ACC112 (cell line): ENCODE data around the gene IMMP1L.

ENCODE experiments used
- H2AFZ ChIP-seq: fragments of 200-600 bp; sonication (generic); one replicate; pipeline ENCODE4 v1.6.0; 2017; ENCODE audit warnings: antibody characterized with exemption, low read length; ENCODE audit not compliant: unreplicated experiment
- H3K27ac ChIP-seq: fragments of 200-600 bp; sonication (generic); 2 replicates; pipeline ENCODE4 v1.5.1; 2014; ENCODE audit warnings: low read depth, mild to moderate bottlenecking, antibody characterized with exemption, low read length, moderate library complexity
- H3K27me3 ChIP-seq: fragments of 200-600 bp; sonication (generic); 2 replicates; pipeline ENCODE4 v1.6.1; 2014; ENCODE audit warnings: mild to moderate bottlenecking, antibody characterized with exemption, low read length, moderate library complexity, mixed read lengths; ENCODE audit not compliant: insufficient read depth
- H3K36me3 ChIP-seq: fragments of 200-600 bp; sonication (generic); 2 replicates; pipeline ENCODE4 v1.6.1; 2016; ENCODE audit warnings: mild to moderate bottlenecking, antibody characterized with exemption, low read length, moderate library complexity, mixed read lengths; ENCODE audit not compliant: insufficient read depth
- H3K4me1 ChIP-seq: fragments of 200-600 bp; sonication (generic); one replicate; pipeline ENCODE4 v1.6.1; 2016; ENCODE audit warnings: low read length, mixed read lengths; ENCODE audit not compliant: insufficient read depth, unreplicated experiment, control insufficient read depth
- H3K4me3 ChIP-seq: fragments of 200-600 bp; sonication (generic); 2 replicates; pipeline ENCODE4 v1.5.1; 2014; ENCODE audit warnings: mild to moderate bottlenecking, low read depth, low read length
- H3K79me2 ChIP-seq: fragments of 200-600 bp; sonication (generic); one replicate; pipeline ENCODE4 v1.6.0; 2016; ENCODE audit warnings: low read length; ENCODE audit not compliant: control insufficient read depth, unreplicated experiment, insufficient read depth

IMMP1L gene

DNA sequence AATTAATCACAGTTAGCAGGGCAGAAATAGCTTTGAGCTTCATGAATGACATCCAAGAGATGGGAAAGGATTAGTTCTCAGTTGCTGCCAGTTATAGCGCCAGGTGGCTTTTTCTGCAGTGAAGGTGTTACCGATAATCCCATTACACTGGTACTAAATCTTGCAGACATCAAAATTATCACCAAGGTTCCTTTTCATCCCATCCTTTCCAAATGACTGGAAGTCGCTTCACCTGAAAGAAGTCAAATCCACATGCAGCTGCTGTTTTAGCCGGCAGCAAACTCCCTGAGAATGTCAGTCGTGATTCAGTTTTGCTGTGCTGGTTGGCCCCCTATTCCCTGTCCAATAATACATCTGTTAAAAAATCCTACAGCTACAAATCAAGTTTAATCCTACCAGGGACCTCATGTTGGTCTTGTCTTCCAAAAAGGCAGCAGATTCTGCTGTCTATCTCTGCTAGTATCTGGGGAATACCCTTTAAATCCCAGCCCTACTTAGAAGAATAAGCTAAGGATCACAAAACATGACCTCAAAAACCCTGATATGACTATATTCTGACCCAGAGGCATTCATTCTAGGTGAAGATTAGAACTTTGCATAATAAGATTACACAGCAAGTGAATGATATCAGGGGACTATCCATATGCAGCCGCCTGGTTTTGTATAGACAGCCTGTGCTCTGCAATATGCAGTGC lies 31.7 kb downstream of the IMMP1L start:
- no peaks in the 10 kb centered on the region for H3K27me3 ChIP-seq
- peaks cover 9% of the 10 kb centered on the region for H3K79me2 ChIP-seq
- H3K36me3 ChIP-seq = no peaks in the 10 kb centered on the region
- no peak overlapping the region for H2AFZ ChIP-seq
- no peak overlapping the region for H3K27ac ChIP-seq
- H3K4me1 ChIP-seq = no peaks in the 10 kb centered on the region
- no peak overlapping the region for H3K4me3 ChIP-seq

DNA sequence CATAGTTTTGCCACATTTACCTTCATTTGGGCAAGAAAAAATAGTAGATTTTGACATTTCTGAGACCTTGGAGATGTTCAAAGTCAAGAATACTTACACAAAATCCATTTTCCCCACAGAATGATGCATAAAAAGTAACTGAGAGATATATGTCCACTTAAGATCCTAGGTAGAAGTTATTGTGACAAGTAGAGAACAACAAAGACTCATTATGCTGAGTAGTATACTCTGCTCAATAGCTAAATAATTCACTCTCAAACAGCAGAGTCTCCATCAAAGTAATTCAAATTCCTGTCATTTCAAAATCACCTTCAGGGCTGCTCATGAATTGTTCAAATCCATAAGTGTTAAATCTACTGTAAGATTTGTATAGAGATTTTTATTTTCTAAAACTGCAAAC lies 35.3 kb downstream of the IMMP1L start:
- Histone ChIP-seq H3K4me3 (no peak overlapping the region), H3K27me3 (no peaks in the 10 kb centered on the region), H2AFZ (no peak overlapping the region), H3K4me1 (no peaks in the 10 kb centered on the region), H3K36me3 (no peaks in the 10 kb centered on the region), H3K27ac (no peak overlapping the region), H3K79me2 (peaks cover 6% of the 10 kb centered on the region)

DNA sequence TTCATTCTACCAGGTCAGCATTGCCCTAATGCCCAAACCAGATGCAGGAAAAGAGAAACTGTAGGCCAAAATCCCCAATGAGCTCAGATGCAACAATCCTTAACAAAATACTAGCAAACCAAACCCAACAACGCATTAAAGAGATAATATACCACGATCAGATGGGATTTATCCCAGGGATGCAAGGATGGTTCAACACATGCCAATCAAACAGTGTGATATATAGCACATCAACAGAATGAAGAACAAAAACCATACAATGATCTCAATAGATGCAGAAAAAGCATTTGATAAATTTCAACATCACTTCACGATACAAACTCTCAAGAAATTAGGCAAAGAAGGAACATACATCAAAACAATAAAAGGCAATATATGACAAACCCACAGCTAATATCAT lies 45.0 kb downstream of the IMMP1L start:
- Histone ChIP-seq H3K4me1 (no peaks in the 10 kb centered on the region), H3K36me3 (peaks cover 18% of the 10 kb centered on the region), H3K79me2 (no peaks in the 10 kb centered on the region), H3K27me3 (no peaks in the 10 kb centered on the region), H3K27ac (no peak overlapping the region), H2AFZ (no peak overlapping the region), H3K4me3 (no peak overlapping the region)

DNA sequence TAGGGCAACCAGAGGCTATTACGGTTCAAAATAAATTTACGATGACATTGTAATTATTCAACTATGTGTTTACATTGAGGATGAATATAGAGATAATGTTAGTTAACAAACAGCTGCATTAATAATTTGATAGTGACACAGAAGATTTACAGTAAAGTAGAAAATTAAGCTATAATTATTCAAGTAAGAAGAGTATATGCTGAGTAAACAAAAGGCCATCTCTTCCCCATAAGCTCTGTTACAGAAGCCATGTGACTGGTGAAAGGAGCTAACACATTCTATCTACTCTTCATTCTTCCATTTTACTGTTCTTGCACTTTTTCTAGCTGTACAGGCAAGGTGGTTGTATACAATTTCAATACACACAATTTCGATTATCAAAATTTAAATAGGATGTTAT lies 54.2 kb downstream of the IMMP1L start:
- no peak overlapping the region for H3K27ac ChIP-seq
- no peaks in the 10 kb centered on the region for H3K79me2 ChIP-seq
- H3K27me3 ChIP-seq = no peaks in the 10 kb centered on the region
- H3K4me1 ChIP-seq = no peaks in the 10 kb centered on the region
- no peaks in the 10 kb centered on the region for H3K36me3 ChIP-seq
- no peak overlapping the region for H3K4me3 ChIP-seq
- no peak overlapping the region for H2AFZ ChIP-seq

DNA sequence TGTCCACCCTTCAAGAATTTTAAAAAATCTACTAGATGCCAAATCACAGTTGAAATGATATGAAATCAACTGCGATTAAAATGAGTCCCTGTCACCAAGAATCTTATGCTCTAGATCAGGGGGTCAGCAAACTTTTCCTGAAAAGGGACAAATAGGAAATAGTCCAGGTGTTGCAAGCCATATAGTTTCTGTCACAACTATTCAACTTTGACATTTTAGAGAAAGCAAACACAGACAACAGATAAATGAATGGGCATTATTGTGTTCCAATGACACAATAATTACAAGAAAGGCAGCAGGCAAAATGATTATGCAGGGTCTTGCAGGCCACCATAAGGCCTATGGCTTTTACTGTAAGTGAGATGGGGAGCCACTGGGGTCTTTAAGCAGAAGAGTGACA lies 58.6 kb downstream of the IMMP1L start:
- Histone ChIP-seq H3K27me3 (no peaks in the 10 kb centered on the region), H3K4me3 (no peak overlapping the region), H2AFZ (no peak overlapping the region), H3K4me1 (no peaks in the 10 kb centered on the region), H3K27ac (no peak overlapping the region), H3K36me3 (peaks cover 4% of the 10 kb centered on the region; the same call in 1 of the 2 replicates), H3K79me2 (no peaks in the 10 kb centered on the region)

DNA sequence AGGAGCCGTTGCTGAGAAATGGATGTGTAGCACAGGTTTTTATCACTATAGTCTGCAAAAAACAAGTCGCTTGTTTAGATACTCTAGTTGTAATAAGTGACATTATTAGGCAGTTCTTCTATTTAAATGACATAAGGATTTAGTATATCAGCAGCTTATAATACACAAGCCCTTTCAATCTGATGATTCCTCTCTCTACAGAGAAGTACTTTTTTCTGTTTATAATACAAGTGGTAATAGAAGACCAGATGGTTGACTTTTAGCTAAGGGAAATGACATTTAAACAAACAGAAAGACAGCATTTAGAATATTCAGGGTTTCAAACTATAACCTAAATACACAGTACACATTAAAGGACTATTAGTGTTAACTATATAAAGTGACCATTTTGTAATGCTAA lies 60.4 kb downstream of the IMMP1L start:
- no peaks in the 10 kb centered on the region for H3K4me1 ChIP-seq
- H3K36me3 ChIP-seq = peaks cover 4% of the 10 kb centered on the region; the same call in 1 of the 2 replicates
- no peaks in the 10 kb centered on the region for H3K79me2 ChIP-seq
- H3K27ac ChIP-seq = no peak overlapping the region
- H2AFZ ChIP-seq = no peak overlapping the region
- H3K27me3 ChIP-seq = no peaks in the 10 kb centered on the region
- H3K4me3 ChIP-seq = no peak overlapping the region

DNA sequence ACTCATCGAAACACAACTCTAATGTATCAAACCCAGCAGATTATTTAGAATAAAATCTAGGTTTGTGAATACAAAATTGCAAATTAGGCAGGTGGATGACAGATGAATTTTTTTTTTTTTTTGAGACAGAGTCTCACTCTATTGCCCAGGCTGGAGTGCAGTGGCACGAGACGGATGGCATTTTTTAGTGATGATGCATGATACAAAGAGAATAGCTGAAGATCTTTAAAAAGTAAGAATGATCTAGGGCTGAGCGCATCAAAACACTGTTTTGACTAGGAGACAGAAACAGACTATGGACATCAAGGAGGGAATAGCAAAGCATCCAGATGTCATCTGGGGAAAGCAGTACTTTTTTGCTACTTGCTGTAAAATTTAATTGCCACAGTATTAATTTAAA lies 63.8 kb downstream of the IMMP1L start:
- H2AFZ ChIP-seq = no peak overlapping the region
- no peaks in the 10 kb centered on the region for H3K27me3 ChIP-seq
- H3K4me3 ChIP-seq = no peak overlapping the region
- no peaks in the 10 kb centered on the region for H3K79me2 ChIP-seq
- no peaks in the 10 kb centered on the region for H3K4me1 ChIP-seq
- peaks cover 4% of the 10 kb centered on the region; the same call in 1 of the 2 replicates for H3K36me3 ChIP-seq
- no peak overlapping the region for H3K27ac ChIP-seq

DNA sequence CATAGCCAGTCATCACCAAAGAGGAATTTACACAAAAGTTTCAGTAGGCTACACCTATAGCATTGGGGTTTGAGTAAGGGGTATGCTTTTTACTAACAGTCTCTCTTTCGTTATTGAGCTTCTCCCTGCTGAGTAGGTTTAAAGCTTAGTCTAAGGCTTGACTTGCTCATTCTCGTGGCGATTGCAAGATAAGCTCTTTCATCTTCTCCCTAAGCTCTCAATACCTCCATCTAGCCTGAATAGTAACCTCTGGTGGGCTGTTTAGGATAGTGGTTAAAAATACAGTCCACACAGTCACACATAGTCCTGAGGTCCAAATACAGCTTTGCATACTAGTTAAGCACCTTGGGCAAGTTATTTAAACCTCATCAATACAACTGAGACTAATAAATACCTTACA lies 65.6 kb downstream of the IMMP1L start:
- no peaks in the 10 kb centered on the region for H3K79me2 ChIP-seq
- no peaks in the 10 kb centered on the region for H3K4me1 ChIP-seq
- no peak overlapping the region for H3K4me3 ChIP-seq
- H2AFZ ChIP-seq = no peak overlapping the region
- H3K27me3 ChIP-seq = no peaks in the 10 kb centered on the region
- H3K27ac ChIP-seq = no peak overlapping the region
- H3K36me3 ChIP-seq = peaks cover 2% of the 10 kb centered on the region; the same call in 1 of the 2 replicates

DNA sequence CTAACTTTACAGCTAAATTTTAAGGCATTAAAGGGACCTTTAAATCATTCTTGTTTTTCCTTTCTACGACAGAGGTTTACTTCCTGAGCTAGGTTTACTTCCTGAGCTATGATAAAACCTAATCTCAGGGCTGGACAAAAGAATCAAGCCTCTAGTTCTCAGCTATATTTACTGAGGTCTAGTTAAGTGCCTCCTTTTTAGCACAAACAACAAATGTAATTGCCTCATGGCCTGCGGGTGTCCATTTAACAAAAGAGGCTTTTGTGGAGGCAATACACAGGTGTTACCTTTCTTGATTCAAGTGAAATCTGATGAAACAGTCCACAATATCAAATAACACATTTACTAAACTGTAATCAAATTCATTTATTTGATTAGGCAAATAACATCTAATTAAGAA lies 67.3 kb downstream of the IMMP1L start:
- no peaks in the 10 kb centered on the region for H3K27me3 ChIP-seq
- no peaks in the 10 kb centered on the region for H3K79me2 ChIP-seq
- peaks cover 6% of the 10 kb centered on the region for H3K4me1 ChIP-seq
- H3K36me3 ChIP-seq = no peaks in the 10 kb centered on the region
- no peak overlapping the region for H3K27ac ChIP-seq
- no peak overlapping the region for H3K4me3 ChIP-seq
- no peak overlapping the region for H2AFZ ChIP-seq

DNA sequence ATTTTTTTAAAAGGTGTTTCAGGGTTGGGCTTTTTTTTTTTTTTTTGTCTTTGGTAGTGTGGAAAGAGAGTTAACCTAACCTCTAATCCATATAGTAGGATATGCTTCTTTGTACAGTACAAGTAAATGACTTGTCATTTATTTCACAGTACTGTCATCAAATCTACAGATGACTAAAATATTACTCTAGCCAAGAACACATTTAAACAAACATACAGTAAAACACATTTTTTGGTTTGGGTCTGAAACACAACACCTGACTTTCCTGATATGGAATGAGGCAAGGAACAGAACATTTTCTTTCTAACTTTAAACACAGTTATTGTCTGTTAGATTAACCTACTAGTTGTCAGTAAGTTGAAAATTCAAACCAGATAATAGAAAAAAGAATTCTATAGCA lies 68.1 kb downstream of the IMMP1L start:
- H3K27ac ChIP-seq = no peak overlapping the region
- no peaks in the 10 kb centered on the region for H3K27me3 ChIP-seq
- H3K4me1 ChIP-seq = peaks cover 6% of the 10 kb centered on the region
- no peak overlapping the region for H3K4me3 ChIP-seq
- H3K36me3 ChIP-seq = no peaks in the 10 kb centered on the region
- no peak overlapping the region for H2AFZ ChIP-seq
- H3K79me2 ChIP-seq = no peaks in the 10 kb centered on the region

DNA sequence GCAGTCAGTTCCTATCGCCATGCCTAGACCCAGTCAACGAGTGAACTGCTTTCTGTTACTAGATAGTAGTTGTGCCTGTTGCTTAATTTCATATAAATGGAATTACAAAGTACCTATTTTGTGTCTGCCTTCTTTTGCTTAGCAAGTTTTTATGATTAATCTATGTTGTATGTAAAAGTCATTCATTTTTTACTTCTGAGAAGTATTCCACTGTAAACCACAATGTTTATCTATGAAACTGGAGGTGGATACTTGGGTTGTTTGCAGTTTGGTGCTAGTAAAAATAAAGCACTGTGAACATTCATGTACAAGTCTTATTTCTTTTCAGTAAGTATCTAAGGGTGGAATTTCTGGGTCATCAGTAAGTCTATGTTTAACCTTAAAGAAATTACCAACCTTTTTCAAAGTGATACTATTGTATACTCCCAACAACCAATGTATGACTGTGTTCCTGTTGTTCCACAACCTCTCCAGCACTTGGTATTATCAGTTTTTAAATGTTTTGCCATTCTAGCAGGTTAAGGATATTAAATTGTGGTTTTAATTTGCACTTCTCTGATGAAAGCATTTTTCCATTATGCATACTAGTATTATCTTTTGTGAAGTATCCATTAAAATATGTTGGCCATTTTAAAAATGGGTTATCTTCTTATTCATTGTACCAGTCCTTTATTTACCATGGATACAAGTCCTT lies 71.5 kb downstream of the IMMP1L start:
- H3K4me1 ChIP-seq = peaks cover 6% of the 10 kb centered on the region
- H3K4me3 ChIP-seq = no peak overlapping the region
- peak overlapping the region; percentile 40 for H3K27ac ChIP-seq
- no peaks in the 10 kb centered on the region for H3K36me3 ChIP-seq
- no peak overlapping the region for H2AFZ ChIP-seq
- no peaks in the 10 kb centered on the region for H3K27me3 ChIP-seq
- H3K79me2 ChIP-seq = no peaks in the 10 kb centered on the region
